IPS DF 19.7 (cell line): ENCODE results near the gene RGS6.

Experiments used
- DNase-seq: peaks from one replicate; pipeline ENCODE4 v3.0.0-alpha.2; 2013; ENCODE audit warnings: low read depth, low spot score

The RGS6 gene

DNA sequence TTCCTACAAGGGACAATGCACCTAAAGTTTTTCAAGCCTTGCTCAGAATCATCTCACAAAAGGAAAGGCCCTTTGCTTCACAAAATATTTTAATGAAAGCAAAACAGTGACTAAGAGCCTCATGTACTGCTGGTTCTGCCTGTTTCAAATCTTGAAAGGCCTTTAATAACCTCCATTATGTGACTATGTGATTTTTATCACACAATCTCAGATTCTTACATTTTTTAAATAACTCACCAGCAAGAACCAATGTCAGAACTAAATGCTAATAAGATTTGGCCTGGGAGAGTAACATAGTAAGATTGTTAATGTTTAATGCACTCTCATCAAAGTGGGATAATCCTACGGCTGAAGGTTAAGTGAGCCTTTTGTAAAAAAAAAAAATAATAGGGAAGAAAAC is 378.9 kb downstream of the RGS6 start:
- no peak for DNase-seq

DNA sequence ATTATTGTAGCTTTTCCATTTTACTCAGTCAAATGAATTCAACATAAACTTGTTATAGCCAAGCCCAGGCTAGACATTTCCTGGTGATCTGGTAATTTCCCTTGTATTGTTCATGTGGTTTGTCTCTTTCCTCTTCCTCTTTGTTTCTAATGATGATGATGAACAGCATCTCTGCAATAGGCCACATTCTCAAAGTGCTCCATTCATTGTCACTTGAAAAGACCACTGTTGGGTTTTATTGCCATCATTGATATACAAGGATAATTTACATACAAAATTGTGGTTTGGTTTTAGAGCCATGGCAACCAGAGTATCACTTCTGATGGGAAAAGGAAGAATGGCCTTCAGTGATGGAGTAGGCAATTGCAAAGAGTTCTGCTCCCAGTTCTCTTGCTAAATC is 379.3 kb downstream of the RGS6 start:
- no peak for DNase-seq

DNA sequence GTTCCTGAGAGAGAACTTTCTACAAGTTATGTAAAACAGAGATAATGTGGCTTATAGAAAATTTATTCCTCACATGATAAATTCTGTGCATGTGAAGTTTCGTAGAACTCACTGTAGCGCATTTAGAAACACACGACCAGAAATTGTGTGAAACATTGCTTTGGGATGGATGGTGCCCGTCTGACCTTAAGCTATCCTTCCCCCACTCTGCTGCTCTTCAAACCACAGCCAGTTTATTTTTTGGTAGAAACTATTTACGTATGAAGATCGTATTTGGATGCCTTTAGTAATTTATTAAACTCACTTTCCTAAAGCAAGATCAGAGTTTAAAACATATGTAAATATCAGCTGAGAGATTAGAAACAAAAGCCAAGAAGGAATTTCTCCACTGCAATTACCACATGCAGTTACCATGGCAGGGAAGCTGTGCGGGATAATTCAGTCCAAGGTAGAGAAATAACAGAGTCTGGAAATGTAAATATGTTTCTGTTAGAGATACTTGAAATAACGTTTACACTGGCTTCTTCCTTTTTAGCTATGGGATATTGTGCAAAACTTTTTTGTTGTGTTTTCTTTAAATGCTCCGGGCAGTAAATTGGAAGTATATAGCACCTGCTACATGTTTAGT is 382.7 kb downstream of the RGS6 start:
- no peak for DNase-seq

DNA sequence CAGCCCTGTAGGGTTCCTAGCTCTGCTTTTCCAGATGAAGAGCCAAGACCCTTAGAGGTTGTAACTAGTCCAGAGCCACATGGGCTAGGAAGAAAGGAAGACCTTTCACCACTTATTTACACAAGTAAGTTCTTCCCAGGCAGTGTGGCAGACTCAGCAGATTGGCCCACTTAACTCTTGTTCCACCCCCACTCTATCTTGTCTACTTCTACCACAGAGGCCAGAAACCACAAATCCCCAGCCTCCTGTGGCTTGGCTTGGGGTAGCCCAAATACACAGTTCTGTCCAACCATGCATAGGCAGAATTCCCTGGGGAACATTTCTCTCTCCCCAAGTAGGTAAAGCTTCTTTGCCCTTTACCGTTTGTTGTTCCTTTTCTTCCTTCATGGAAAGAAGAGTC is 383.5 kb downstream of the RGS6 start:
- DNase-seq: no peak

DNA sequence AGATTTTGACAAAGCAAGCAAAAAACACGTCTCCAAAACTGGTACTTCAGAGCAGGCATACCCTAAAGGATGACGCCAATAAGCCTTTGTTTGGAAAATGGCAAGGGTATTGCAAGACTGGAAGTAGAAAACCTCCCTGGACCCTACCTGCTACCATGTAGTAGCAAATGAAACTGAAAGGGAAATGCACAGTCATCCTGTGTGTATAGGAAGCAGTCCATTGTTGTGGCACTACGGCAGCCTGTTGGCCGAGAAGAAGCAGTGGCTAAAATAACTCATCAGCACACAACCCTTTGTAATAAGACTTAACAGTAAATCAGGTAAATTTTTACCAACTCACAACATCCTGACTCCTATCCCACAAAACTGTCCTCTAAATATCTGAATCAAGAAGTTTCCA is 386.4 kb downstream of the RGS6 start:
- DNase-seq: no peak

DNA sequence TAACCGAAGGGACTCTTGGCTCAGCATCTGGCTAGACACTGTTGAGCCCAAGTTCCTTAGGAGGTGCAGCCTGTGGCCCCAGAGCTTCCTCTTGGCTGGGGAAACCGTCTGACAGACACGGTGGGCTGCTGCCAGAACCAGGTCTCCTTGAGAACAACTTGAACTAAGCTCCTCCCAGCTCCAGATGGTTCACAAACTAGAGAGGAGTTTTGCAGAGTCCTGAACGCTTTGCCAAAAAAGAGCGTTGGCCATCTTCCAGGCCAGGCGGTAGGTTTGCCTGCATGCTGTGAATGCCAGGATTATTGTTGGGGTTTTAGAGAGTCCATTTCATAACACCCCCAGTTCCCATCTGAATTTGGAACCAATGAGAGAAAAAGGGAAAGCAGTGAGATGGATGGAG is 399.8 kb downstream of the RGS6 start:
- DNase-seq: no peak

DNA sequence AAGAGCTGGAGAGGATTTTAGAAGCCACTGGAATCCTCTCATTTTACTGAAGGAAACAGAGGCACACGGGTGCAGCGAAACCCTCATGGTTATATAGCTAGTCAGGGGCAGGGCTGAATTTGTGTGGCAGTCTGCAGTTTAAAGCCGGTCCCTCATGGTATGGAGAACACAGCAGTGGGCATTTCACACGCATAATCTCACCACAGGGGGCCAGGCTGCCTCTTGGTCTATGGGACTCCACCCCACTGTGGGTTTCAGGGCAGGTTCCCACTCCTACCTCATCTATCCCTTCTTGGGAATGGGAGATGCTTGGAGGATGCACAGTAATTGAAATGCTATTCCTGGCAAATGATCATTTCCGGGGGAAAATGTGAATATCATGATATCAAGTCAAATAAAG is 400.6 kb downstream of the RGS6 start:
- DNase-seq: no peak

DNA sequence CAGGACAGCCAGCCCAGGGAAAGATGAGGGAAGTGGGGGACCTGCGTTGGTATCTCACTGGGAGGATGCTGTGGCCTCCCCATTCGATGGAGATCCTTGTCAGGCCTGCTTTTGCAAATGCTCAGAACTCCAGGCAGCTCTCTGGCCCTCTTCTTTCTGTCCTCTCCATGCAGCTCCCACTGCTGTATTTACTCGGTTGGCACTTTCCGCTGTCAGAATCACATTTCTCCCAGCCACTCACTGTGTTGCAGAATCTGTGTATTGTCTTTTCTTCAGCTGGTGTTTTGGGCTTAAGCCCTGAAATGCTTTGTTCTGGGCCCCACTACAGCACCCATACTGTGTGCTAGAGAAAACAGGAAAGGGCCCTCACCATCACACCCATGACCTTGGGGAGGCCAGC is 401.1 kb downstream of the RGS6 start:
- DNase-seq: no peak

DNA sequence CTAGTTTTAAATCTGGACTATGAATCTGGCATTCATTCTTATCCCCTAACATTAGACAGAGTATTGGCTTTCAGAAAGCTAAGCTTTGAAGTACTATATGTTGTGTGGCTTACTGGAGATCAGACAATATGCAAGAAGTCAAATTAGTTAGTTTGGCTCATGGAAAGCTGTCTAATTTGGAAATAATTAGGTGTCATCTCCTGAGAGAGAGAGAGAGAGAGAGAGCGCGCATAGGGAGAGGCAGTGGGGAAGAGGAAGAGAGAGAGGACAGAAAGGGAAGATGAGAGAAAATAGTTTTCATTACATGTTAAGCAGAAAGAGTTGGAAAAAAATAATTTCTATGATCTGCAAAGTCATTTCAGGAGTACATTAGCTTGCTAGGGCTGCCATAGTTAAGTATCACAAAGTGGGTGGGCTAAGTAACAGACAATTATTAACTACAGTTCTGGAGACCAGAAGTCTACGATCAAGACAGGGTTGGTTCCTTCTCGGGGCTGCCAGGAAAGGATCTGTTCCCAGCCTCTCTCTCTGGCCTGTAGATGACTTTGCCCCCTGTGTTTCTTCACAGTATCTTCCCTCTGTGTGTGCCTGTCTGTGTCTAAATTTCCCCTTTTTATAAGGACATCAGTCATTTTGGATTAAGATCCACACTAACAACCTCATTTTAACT is 404.2 kb downstream of the RGS6 start:
- no peak for DNase-seq

DNA sequence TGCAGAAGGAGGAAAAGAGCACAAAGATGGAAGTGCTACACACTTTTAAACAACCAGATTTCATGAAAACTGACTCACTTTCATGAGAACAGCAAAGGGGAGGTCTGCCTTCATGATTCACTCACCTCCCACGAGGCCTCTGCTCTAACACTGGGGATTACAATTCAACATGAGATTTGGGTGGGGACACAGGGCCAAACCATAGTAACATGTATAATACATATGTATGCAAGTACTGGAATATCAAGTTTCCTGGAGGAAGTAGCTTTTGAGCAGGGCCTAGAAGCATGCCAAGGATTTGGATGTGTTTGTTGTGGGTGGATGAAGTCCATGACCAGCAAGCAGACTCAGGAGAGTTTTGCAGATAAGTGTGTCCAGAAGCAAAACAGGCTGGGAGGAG is 409.0 kb downstream of the RGS6 start:
- DNase-seq: no peak

DNA sequence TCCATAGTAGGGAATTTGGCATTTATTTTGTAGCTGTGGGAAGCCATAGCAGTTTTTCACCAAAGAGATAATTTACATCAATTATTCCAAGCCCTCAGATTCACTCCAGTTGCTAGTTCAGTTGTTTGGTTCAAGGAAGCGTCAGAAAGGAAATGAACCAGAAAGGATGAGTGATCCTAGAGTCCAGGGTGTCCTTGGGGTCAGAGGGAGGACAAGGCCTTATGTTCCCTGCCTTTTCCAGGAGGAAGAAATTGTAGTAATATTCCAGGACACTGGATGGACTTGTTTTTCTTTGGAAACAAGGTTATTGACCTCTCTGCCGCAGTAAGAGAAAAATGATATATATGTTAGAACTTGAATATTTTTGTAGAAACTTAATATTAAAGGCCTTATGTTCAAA is 409.5 kb downstream of the RGS6 start:
- no peak for DNase-seq

DNA sequence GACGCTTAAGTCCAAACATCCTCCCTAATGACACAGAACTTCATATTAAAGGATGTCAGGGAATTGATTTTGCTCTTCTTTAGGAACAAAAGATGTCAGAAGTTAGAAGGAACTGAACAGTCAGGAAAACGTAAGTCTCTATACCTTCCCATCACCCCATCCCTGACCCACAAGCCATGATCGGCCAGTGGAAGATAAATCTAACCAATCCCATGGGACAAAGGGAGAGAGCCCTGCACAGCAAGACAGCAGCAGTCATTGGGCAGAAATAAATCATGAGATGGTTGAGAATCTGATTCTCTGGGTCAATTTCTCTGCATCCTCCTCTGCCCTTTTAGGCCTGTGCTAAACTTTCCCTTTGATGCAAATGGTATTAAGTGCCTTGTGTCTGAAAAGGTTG is 414.9 kb downstream of the RGS6 start:
- no peak for DNase-seq

DNA sequence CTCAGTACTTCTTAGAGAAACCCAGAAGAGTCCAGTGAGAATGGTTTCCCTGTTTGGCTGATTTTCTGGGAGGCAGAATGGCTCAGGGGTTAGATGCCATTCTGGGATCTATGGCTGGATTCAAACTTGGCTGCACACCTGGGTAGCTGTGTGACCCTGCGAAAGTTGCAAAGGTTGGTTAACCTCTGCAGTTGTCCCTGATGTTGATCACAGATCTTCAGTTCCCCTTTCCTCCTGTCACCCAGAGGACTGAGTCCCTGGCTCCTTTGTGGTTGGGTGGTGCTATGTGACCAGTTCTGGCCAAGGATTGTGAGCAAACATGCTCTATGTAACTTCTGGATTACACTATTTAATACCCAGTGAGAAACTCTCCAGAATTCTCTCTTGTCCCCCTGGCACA is 418.0 kb downstream of the RGS6 start:
- DNase-seq: no peak

DNA sequence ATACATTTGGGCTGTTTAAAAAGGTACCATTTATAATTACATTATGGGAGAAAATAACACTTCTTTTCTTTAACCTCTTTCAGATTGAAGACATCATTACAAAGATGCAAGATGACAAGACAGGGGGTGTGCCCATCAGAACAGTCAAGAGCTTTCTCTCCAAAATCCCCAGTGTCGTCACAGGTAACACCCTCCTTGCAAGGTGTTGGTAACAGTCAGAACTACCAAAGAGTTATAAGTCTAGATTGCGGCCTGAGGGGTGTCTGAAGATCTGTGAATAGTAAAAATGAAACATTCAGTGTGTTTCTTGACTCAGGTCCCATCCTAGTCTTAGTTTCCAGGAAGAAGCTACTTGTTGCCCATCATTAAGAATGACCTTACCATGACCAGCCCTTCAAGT is 419.8 kb downstream of the RGS6 start:
- no peak for DNase-seq

DNA sequence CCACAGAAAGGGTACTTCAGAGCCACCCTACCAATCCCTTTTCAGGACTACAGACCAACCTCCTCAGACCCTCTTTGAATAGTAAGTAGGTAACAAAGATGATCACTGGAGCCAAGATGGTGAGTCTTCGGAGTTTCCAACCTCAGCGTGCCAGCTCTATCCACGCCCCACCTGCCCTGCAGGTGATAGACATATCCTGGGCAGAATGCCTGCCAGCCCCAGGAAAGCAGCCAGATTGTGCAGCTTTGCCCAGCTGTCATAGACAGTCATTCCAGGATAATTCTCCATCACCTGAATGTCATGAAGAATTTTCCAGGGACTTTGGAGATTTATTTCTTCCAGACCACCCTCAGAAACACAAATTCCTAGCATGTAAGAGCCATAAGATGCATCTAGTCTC is 434.4 kb downstream of the RGS6 start:
- DNase-seq: no peak

DNA sequence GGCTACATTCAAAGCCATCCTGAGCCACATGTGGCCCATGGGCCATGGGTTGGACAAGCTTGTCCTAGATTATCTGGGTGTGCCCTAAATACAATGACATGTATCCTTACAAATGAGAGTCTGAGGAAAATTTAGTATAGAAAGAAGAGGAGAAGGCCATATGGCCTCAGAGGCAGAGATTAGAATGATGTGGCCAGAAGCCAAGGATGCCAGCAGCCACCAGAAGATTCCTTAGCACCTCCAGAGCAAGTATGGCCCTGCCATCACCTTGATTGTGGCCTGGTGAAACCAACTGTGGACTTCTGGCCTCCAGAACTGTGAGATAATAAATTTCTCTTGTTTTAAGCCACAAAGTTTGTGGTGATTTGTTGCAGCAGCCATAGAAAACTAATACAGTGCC is 436.9 kb downstream of the RGS6 start:
- DNase-seq: no peak

DNA sequence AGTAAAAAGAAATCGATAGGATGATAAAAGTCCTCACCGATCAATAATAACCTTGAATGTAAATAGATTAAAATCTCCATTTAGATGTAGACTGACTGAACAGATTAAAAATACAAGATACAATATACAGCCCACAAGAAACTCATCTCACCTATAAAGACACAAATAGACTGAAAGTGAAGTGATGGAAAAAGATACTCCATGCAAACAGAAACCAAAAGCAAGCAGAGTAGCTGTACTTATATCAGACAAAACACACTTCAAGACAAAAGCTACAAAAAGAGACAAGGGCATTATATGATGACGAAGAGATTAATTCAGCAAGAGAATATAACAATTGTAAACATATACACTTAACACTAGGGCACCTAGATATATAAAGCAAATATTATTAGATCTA is 444.8 kb downstream of the RGS6 start:
- DNase-seq: no peak

DNA sequence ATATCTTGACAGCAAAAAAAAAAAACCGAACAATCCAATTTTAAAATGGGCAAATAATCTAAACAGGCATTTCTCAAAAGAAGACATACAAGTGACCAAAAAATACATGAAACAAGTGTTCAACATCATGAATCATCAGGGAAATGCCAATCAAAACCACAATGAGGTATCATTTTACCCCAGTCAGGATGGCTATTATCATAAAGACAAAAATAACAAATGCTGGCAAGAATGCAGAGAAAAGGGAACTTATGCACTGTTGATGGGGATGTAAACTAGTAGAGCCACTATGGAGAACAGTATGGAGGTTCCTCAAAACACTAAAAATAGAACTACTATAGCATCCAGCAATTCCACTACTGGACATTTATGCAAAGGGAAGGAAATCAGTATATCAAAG is 448.2 kb downstream of the RGS6 start:
- no peak for DNase-seq

DNA sequence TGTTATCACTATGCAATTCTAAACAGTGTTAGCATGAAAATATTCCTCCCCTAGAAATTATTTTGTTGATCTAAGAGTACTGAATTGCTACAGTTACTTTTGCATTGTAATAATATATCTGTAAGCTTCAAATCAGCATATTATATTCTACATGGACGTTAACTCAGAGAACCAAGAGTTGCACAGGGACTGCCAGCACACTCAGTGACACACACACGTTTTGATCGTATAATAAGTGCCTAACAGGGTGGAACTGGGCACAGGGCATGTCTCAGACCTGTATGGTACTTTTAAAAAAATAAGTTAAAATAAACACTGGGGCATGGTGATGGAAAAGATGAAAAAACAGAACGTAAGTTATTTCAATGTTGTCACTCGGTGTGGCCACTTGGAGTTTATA is 451.6 kb downstream of the RGS6 start:
- DNase-seq: no peak

DNA sequence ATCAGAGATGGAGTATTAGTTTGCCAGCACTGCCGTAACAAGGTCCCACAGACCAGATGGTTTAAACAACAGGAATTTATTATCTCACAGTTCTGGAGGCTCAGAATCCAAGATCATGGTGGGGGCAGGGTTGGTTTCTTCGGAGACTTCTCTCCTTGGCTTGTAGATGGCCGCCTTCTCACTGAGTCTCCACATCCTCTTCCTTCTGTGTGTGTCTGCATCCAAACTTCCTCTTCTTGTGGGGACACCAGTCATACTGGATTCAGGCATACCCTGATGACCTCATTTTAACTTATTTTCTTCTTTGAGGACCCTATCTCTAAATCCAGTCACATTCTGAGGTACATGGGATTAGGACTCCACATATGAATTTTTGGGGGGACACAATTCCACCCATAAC is 455.5 kb downstream of the RGS6 start:
- no peak for DNase-seq

DNA sequence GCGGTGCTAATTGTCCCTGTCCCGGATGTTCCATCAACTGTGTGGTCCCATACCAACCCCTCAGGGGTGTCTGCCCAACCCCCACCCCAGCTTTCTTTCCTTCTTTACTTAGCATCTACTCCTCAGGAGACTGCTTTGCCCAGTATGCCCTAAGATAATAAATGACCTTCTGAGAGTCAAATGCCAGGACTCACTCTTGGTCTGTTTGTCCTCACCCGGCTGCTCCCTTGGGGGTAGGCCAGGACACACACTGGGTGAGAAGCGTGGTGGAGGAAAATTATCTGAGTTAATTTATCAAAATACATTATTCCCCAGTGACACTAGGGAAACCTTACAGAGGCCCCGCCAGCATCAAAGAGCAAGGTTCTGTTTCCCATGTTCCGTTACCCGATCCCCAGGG is 457.0 kb downstream of the RGS6 start:
- no peak for DNase-seq

DNA sequence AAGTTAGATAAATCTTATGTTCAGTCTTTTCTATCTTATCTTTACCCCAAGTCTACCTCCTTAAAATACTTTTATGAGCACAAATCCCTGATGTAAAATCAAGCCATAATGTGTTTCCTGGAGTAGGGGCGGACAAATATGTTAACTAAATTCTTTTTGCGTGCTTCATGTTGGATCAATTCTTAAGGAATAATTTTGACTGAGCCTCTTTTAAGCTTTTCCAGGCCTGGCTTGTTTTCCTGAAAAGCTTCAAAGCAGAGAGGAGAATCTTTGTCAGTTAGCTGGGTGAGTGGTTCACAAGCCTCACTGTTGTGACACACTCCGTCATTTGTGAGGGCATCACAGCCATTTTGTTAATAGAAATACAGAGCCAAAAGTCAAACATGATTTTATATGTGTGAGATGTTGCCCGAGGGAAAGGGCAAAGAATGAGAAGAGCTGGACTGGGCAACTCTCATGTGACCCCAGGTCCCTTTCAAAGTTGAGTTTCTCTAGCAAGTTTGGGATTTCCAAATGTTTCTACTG is 468.9 kb downstream of the RGS6 start:
- DNase-seq: no peak

DNA sequence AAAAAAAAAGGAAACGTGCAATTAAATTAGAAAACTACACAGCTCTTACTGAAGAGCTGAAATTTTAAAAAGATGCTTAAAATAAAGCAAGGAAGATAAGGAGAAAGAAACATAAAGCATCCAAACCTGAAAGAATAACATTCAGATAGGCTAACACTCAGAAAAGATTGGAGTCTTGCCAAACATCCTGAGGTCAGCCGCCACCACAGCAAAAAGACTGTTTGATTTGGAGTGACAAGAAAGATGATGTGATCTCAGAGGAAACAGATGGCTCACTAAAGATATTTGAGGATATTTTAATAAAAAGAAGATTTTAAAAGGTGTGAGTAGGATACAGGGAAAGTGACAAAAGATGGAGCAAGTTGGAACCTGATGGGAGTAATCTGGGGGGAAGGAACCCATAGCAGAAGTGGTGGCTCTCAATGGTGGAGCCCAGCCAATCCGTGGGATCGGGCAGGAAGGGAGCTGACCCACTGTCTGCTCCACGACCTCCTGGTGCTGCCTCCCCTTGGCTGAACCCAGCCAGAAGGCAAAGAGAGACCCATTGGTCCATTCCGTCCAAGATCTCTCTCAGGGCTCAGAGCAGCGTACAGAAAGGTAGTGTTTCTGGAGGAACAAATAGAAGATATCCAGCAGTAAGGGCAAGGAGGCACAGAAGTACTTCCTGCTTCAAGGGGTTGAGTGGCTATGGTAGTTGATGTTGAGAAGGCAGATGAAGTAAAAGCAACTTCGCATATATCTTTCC is 469.6 kb downstream of the RGS6 start:
- DNase-seq: no peak
